NT2/D1 (cell line): ENCODE measurements around the gene POLN.

Source experiments
- SUZ12 ChIP-seq: IDR thresholded peaks from 2 replicates; pipeline ENCODE4 v1.6.1; 2011; ENCODE audit not compliant: insufficient read length, insufficient read depth; ENCODE audit errors: extremely low read depth
- YY1 ChIP-seq: IDR thresholded peaks from 2 replicates; pipeline ENCODE4 v1.6.1; 2011; ENCODE audit not compliant: insufficient read length, insufficient read depth

DNA sequence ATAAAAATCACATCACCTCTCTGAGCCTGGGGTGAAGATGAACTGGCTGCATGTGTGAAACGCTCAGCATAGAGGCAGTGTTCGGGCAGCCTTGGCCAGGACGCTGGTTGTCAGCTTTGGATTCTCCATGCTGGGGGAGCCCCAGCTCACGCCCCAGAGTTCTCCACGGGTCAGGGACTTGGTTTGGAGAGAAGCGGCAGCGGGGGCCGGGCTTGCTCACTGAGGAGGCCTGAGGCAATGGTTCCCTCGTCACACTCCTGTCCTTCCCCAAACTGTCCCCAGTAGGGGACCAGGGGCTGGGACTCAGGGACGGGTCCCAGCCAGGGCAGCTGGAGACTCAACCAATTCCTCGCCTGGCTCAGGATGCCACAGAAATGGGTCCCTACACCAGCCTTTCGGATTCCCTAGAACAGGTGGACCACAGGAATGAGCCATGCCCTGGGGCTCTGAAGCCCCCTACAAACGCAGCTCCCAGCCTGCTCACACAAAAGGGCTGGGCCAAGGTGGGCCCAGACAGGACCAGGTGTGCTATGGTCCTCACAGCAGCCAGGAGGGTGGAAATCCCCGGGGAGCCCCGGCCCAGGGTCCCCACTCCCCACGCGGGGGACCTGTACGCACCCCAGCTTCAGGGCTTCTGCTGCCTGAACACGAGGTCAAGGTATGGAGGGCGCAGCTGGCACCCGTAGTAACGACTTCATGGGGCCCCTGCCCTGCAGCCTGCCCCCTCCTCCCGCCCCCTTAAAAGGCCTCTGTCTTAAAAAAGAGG lies 18.6 kb upstream of the POLN start:
- TF ChIP-seq YY1 (no peak), SUZ12 (no peak)
